Measurements from ENCODE around the gene LYPLAL1.
"Not testable (repeated sequence)": the region's sequence is repeated elsewhere in the genome, so short reads cannot be mapped to it uniquely, and the experiment has no call there.

The LYPLAL1 gene

GRCh38 chr1:219171192-219171935, 2.3 kb upstream of the LYPLAL1 start:
- no peak for DNase-seq

- no peak for DNase-seq
Observed at GRCh38 chr1:219172821-219173220, 857 bp upstream of the LYPLAL1 start.

GRCh38 chr1:219173434-219173757, 282 bp upstream of the LYPLAL1 start:
- DNase-seq = no peak

GRCh38 chr1:219174460-219175211, 958 bp downstream of the LYPLAL1 start:
- no peak for DNase-seq

GRCh38 chr1:219175212-219175564, 1.5 kb downstream of the LYPLAL1 start:
- no peak for DNase-seq

- DNase-seq = no peak
Observed at GRCh38 chr1:219176168-219176567, 2.5 kb downstream of the LYPLAL1 start.

GRCh38 chr1:219177363-219177762, 3.7 kb downstream of the LYPLAL1 start:
- DNase-seq = no peak

- DNase-seq = no peak
Observed at GRCh38 chr1:219177940-219178339, 4.3 kb downstream of the LYPLAL1 start.

GRCh38 chr1:219179293-219179692, 5.6 kb downstream of the LYPLAL1 start:
- no peak for DNase-seq

- DNase-seq = no peak
Observed at GRCh38 chr1:219184337-219184736, 10.7 kb downstream of the LYPLAL1 start.

- no peak for DNase-seq
Observed at GRCh38 chr1:219185486-219186117, 11.9 kb downstream of the LYPLAL1 start.

- DNase-seq = no peak
Observed at GRCh38 chr1:219188331-219188803, 14.7 kb downstream of the LYPLAL1 start.

- no peak for DNase-seq
Observed at GRCh38 chr1:219189021-219189824, 15.5 kb downstream of the LYPLAL1 start.

GRCh38 chr1:219189952-219190351, 16.3 kb downstream of the LYPLAL1 start:
- DNase-seq = no peak

- DNase-seq = no peak
Observed at GRCh38 chr1:219190605-219191004, 16.9 kb downstream of the LYPLAL1 start.

GRCh38 chr1:219195833-219196232, 22.2 kb downstream of the LYPLAL1 start:
- not testable (repeated sequence) for DNase-seq

GRCh38 chr1:219201656-219202055, 28.0 kb downstream of the LYPLAL1 start:
- no peak for DNase-seq

- no peak for DNase-seq
Observed at GRCh38 chr1:219202567-219202966, 28.9 kb downstream of the LYPLAL1 start.

- no peak for DNase-seq
Observed at GRCh38 chr1:219206350-219206749, 32.7 kb downstream of the LYPLAL1 start.

- no peak for DNase-seq
Observed at GRCh38 chr1:219209578-219209977, 35.9 kb downstream of the LYPLAL1 start.

GRCh38 chr1:219210067-219210466, 36.4 kb downstream of the LYPLAL1 start:
- no peak for DNase-seq

GRCh38 chr1:219215477-219215876, 41.8 kb downstream of the LYPLAL1 start:
- no peak for DNase-seq

- no peak for DNase-seq
Observed at GRCh38 chr1:219220945-219221344, 47.3 kb downstream of the LYPLAL1 start.
